Measurements from ENCODE around the gene XDH.

Gene XDH

GRCh38 chr2:31366733-31367132 lies 47.8 kb downstream of the XDH start:
- Mint-ChIP-seq H3K4me3 (no peak overlapping the region), H3K9me3 (no peaks in the 10 kb centered on the region), H3K27ac (no peak overlapping the region), H3K27me3 (peaks cover 3% of the 10 kb centered on the region), H3K36me3 (no peaks in the 10 kb centered on the region), H3K4me1 (no peaks in the 10 kb centered on the region)
- DNase-seq (ENCODE audit: low spot score in 2 of 2), result no peak
- no peak for ATAC-seq (ENCODE audit: low read depth)

DNA sequence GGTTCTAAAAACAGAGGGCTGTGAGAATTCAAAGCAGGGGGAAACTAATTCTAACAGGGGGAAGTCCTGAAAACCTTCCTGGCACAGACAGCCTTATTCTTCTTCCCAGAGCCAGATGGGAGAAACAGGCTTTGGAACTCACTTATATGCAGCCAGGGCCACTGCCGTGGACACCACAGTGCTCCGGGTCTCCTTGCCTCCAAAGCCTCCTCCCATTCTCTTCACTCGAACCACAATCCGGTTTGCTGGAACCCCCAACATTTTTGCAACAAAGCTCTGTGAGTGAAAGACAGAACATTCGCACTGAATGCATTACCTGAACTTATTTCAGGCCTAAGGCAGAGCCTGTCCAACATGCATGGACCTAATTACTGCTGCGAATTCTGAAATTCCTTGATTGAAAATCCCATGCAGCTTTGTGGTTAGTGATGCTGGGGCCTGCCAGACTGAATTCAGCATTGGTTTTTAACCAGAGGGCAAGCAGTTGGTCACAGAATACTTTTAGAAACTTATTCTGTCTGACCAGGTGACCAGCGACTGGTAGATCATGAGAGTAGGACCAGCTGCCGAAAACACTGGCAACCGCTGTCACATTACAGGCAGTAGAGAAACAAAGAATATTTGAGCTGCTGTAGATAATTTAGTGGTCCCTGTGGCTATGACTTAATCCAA lies 48.6 kb downstream of the XDH start:
- ATAC-seq (ENCODE audit: low read depth) (no peak), DNase-seq (ENCODE audit: low spot score in 2 of 2) (no peak)
- Mint-ChIP-seq H3K36me3 (no peaks in the 10 kb centered on the region), H3K27ac (no peak overlapping the region), H3K27me3 (peaks cover 3% of the 10 kb centered on the region), H3K9me3 (no peaks in the 10 kb centered on the region), H3K4me1 (no peaks in the 10 kb centered on the region), H3K4me3 (no peak overlapping the region)

- no peaks in the 10 kb centered on the region for H3K36me3 Mint-ChIP-seq
- H3K9me3 Mint-ChIP-seq, result no peaks in the 10 kb centered on the region
- DNase-seq (ENCODE audit: low spot score in 2 of 2) (no peak), ATAC-seq (ENCODE audit: low read depth) (no peak)
- peaks cover 7% of the 10 kb centered on the region for H3K27me3 Mint-ChIP-seq
- no peaks in the 10 kb centered on the region for H3K4me1 Mint-ChIP-seq
- H3K4me3 Mint-ChIP-seq, result no peak overlapping the region
- no peak overlapping the region for H3K27ac Mint-ChIP-seq
Observed at GRCh38 chr2:31365348-31365747, 49.2 kb downstream of the XDH start.

DNA sequence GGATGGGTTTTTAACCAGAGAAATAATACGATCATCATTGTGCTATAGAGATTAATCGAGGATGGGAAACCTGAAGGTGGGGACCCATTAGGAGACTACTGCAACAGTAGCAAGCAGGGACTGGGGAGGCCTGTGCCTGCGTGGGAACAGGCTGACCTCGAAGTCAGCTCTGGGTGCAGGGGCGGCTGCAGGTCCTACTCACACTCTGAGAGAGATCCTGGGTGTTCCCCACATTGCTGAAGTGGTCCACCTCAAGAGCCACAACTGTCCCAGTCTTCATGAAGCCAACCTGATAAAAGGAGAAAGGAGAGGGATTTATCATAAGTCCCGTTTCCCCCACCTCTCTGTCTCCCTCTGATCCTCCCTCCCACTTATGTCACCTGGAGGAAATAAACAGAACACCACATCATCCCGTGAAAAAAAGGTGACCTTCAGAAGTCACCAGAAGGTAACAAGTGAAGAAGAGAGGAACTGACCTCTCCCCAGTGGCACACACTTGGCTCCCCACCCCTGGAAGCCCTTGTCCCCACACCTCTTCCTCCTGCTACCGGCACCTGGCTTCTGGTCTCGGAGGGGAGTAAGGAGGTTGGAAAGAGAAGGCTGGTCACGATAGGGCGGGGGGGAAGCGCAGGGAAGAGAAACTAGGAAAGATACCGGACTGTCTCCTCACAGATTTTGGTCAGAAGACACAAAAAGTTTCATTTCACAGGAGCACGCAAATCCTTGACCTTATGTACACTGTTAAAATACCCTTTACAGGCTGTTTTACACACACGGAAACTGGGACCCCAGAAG lies 50.4 kb downstream of the XDH start:
- no peaks in the 10 kb centered on the region for H3K36me3 Mint-ChIP-seq
- no peak overlapping the region for H3K4me3 Mint-ChIP-seq
- DNase-seq (ENCODE audit: low spot score in 2 of 2) (no peak), ATAC-seq (ENCODE audit: low read depth) (no peak)
- no peak overlapping the region for H3K27ac Mint-ChIP-seq
- peaks cover 7% of the 10 kb centered on the region for H3K27me3 Mint-ChIP-seq
- no peaks in the 10 kb centered on the region for H3K9me3 Mint-ChIP-seq
- no peaks in the 10 kb centered on the region for H3K4me1 Mint-ChIP-seq

- Mint-ChIP-seq H3K4me1 (no peaks in the 10 kb centered on the region), H3K36me3 (no peaks in the 10 kb centered on the region), H3K27ac (no peak overlapping the region), H3K27me3 (peaks cover 7% of the 10 kb centered on the region), H3K4me3 (no peak overlapping the region), H3K9me3 (no peaks in the 10 kb centered on the region)
- no peak for DNase-seq (ENCODE audit: low spot score in 2 of 2)
- ATAC-seq (ENCODE audit: low read depth), result no peak
Observed at GRCh38 chr2:31362581-31362980, 52.0 kb downstream of the XDH start.

DNA sequence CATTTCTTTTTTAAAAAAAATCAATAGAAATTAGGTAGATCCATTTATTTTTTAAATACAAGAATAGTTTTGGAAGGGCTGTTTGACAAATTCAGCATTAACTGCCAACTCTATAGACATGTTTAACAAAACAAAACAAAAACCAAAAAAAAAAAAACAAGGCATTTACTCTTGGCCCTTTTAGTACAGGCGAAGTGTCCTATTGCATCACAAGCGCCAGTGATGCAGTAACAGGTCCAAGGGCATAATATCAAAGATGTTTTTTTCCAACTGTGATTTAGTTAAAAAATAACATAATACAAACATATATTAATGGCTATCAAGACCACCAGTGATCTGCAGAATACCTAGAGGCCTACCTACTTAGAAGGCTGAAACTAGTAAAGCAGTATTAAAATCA lies 55.3 kb downstream of the XDH start:
- Mint-ChIP-seq H3K9me3 (peaks cover 3% of the 10 kb centered on the region), H3K27ac (no peak overlapping the region), H3K4me1 (no peaks in the 10 kb centered on the region), H3K4me3 (no peak overlapping the region), H3K36me3 (no peaks in the 10 kb centered on the region), H3K27me3 (peaks cover 22% of the 10 kb centered on the region)
- no peak for DNase-seq (ENCODE audit: low spot score in 2 of 2)
- no peak for ATAC-seq (ENCODE audit: low read depth)

GRCh38 chr2:31354837-31355236 lies 59.7 kb downstream of the XDH start:
- H3K27me3 Mint-ChIP-seq, result peaks cover 25% of the 10 kb centered on the region

GRCh38 chr2:31353179-31353578 lies 61.4 kb downstream of the XDH start:
- Mint-ChIP-seq H3K36me3 (no peaks in the 10 kb centered on the region), H3K27ac (no peak overlapping the region), H3K9me3 (peaks cover 8% of the 10 kb centered on the region), H3K27me3 (peaks cover 25% of the 10 kb centered on the region), H3K4me1 (no peaks in the 10 kb centered on the region), H3K4me3 (no peak overlapping the region)
- no peak for DNase-seq (ENCODE audit: low spot score in 2 of 2)
- ATAC-seq (ENCODE audit: low read depth), result no peak

More at GRCh38 chr2:31354837-31355236, 59.7 kb downstream of the XDH start:
- Mint-ChIP-seq H3K27ac (no peak overlapping the region), H3K4me1 (no peaks in the 10 kb centered on the region), H3K4me3 (no peak overlapping the region), H3K36me3 (no peaks in the 10 kb centered on the region), H3K9me3 (peaks cover 8% of the 10 kb centered on the region)
- DNase-seq (ENCODE audit: low spot score in 2 of 2), result no peak
- no peak for ATAC-seq (ENCODE audit: low read depth)

DNA sequence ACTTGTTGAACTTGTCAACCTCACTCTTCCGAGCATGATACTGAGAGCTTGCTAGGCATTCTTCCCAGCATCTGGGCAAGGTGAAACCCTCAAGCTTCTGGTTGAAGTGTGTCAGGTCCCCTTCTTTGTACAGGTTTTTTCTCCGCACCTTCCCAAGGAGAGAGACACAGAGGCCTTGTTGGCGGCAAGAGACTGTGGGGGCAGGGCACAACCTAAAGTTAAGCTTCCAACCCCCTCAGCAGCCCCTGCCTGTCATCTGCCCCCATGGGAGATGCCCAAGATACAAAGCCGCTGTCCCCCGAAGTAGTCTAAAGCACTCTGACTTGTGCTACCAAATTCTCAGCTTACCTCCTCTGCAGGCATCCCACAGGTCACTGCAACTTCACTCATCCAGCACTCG lies 64.9 kb downstream of the XDH start:
- H3K36me3 Mint-ChIP-seq, result no peaks in the 10 kb centered on the region
- H3K4me3 Mint-ChIP-seq, result no peak overlapping the region
- H3K27ac Mint-ChIP-seq, result no peak overlapping the region
- no peaks in the 10 kb centered on the region for H3K4me1 Mint-ChIP-seq
- DNase-seq (ENCODE audit: low spot score in 2 of 2) (no peak), ATAC-seq (ENCODE audit: low read depth) (no peak)
- peaks cover 8% of the 10 kb centered on the region for H3K9me3 Mint-ChIP-seq
- H3K27me3 Mint-ChIP-seq, result peaks cover 20% of the 10 kb centered on the region

- H3K9me3 Mint-ChIP-seq, result peaks cover 6% of the 10 kb centered on the region
- no peak for DNase-seq (ENCODE audit: low spot score in 2 of 2)
- no peak for ATAC-seq (ENCODE audit: low read depth)
- H3K4me3 Mint-ChIP-seq, result no peak overlapping the region
- no peaks in the 10 kb centered on the region for H3K4me1 Mint-ChIP-seq
- H3K36me3 Mint-ChIP-seq, result no peaks in the 10 kb centered on the region
- H3K27ac Mint-ChIP-seq, result no peak overlapping the region
- H3K27me3 Mint-ChIP-seq, result peaks cover 17% of the 10 kb centered on the region
Observed at GRCh38 chr2:31349160-31349559, 65.4 kb downstream of the XDH start.

GRCh38 chr2:31348618-31349017 lies 65.9 kb downstream of the XDH start:
- H3K27me3 Mint-ChIP-seq, result peaks cover 15% of the 10 kb centered on the region
- no peak for DNase-seq (ENCODE audit: low spot score in 2 of 2)
- no peaks in the 10 kb centered on the region for H3K4me1 Mint-ChIP-seq
- H3K36me3 Mint-ChIP-seq, result no peaks in the 10 kb centered on the region
- no peak overlapping the region for H3K4me3 Mint-ChIP-seq
- peaks cover 6% of the 10 kb centered on the region for H3K9me3 Mint-ChIP-seq
- H3K27ac Mint-ChIP-seq, result no peak overlapping the region
- ATAC-seq (ENCODE audit: low read depth), result no peak

- Mint-ChIP-seq H3K27me3 (peaks cover 15% of the 10 kb centered on the region), H3K4me3 (no peak overlapping the region), H3K36me3 (no peaks in the 10 kb centered on the region), H3K9me3 (peaks cover 6% of the 10 kb centered on the region), H3K27ac (no peak overlapping the region), H3K4me1 (no peaks in the 10 kb centered on the region)
- DNase-seq (ENCODE audit: low spot score in 2 of 2) (no peak), ATAC-seq (ENCODE audit: low read depth) (no peak)
Observed at GRCh38 chr2:31347750-31348149, 66.8 kb downstream of the XDH start.

DNA sequence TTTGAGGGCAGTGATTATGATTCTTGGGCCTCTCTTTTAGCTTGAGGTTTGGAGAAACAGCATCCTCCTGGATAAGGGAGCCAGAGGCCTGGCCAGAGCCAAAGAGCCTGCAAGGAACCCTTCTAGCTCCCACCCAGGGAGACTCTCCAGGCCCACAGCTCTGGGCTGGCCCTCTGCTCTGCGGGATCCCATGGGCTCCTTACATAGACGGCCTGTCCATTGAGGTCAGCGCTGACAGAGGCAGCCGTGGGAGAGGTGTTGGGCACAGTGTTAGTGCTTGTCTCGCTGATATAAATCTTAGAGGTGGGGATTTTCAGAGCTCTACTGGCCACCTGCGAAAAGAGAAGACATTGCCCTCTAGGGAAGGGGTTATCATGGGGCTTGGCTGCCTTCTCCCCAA lies 67.2 kb downstream of the XDH start:
- Mint-ChIP-seq H3K27me3 (peaks cover 13% of the 10 kb centered on the region), H3K9me3 (peaks cover 6% of the 10 kb centered on the region), H3K27ac (no peak overlapping the region), H3K4me3 (no peak overlapping the region), H3K36me3 (no peaks in the 10 kb centered on the region), H3K4me1 (no peaks in the 10 kb centered on the region)
- no peak for ATAC-seq (ENCODE audit: low read depth)
- DNase-seq (ENCODE audit: low spot score in 2 of 2), result no peak

DNA sequence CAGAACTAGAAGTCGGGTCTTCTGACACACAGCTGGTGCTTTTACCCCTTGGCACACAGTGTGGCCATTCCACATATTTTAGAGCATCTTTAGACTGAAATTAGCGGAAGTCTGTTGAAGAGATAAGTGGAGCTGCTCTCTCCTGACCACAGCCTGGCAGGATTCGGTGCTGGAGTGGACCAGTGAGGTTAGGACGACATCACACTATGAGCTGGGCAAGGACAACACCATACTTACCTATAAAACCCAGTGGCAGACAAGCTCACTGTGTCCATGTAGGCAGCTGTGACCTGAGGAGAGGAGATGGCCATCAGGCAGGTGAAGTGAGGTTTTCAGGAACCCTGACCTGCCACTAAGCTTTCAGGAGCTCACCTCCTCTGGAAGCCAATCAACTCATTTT lies 70.1 kb downstream of the XDH start:
- no peaks in the 10 kb centered on the region for H3K4me1 Mint-ChIP-seq

GRCh38 chr2:31341351-31341750 lies 73.2 kb downstream of the XDH start:
- H3K4me1 Mint-ChIP-seq, result no peaks in the 10 kb centered on the region
- no peaks in the 10 kb centered on the region for H3K9me3 Mint-ChIP-seq
- H3K36me3 Mint-ChIP-seq, result no peaks in the 10 kb centered on the region
- H3K4me3 Mint-ChIP-seq, result no peak overlapping the region
- DNase-seq (ENCODE audit: low spot score in 2 of 2), result no peak
- H3K27ac Mint-ChIP-seq, result no peak overlapping the region
- ATAC-seq (ENCODE audit: low read depth), result no peak
- peaks cover 11% of the 10 kb centered on the region for H3K27me3 Mint-ChIP-seq

More for the DNA sequence above, 70.1 kb downstream of the XDH start:
- ATAC-seq (ENCODE audit: low read depth) (no peak), DNase-seq (ENCODE audit: low spot score in 2 of 2) (no peak)
- Mint-ChIP-seq H3K27me3 (peaks cover 13% of the 10 kb centered on the region), H3K9me3 (no peaks in the 10 kb centered on the region), H3K27ac (no peak overlapping the region), H3K36me3 (no peaks in the 10 kb centered on the region), H3K4me3 (no peak overlapping the region)
